GM03348 (cell line): ENCODE measurements around the gene LRRC7.
A peak's percentile ranks its signal among the peaks of the same experiment; 100 is the strongest.
"Not testable (repeated sequence)": the region's sequence is repeated elsewhere in the genome, so short reads cannot be mapped to it uniquely, and the experiment has no call there.

Experiments used
- DNase-seq: peaks from one replicate; pipeline ENCODE4 v3.0.0; 2012; ENCODE audit warnings: low spot score

LRRC7 gene

DNA sequence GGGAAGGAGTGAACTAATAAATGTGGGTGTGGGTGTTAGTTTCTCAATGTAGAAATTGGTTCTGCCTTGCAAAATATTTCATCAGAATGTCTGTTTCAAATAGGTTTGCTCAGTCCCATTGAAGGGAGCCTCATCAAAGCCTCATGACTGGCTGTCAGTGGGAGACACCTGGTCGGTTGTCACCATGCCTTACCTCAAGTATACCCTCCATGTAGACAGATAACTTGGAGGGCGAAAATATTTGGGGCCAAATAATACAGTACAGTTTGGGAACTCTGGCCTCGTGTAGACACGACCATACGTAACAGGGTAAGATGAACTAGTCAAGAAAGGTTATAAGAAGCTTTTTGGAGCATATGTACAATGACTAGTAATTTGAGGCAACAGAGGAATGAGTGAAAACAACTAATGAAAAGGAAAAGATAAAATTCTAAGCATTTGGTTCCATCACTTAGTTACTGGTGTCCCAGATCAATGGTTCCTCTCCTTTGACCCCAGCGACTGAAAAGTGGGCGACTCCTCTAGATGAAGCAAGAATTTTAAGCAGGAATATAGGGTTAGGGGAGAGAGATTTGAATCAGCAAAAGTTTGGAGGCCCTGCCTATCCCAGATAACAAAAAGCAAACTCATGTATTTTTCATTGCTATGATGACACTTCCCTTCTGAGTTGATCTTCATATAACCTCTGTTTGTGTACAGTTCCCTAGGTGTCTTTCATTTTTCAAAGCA lies 473.8 kb downstream of the LRRC7 start:
- DNase-seq: no peak

DNA sequence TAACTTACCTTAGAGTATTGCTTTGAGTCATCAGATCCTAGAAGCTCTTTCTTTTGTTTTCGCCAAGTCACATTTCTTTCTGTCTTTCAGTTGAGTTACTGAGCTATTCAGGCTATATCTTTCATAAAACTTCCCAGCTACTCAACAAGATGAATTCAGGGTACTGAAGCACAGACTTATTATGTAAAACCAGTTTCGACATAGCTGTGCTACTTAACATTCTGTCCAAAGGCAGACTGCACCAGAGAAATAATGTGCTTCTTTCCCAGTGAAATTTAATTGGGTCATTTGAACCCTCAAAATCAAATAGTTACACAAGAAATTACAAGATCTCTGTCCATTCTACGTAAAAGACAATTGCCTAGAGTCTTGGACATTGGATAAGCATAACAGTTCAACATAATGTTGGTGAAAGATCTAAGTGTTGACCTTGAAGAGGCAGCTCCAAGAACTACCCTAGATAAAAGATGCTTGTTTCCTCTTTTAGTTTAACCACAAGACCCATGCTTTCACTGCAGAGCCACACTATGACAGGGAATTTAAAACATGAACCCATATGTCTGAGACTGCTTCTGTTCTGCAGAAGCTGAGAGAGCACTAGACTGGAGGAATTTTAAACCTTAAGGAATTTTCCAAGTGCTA lies 474.5 kb downstream of the LRRC7 start:
- DNase-seq: peak; percentile 5

GRCh38 chr1:70043804-70044203 lies 476.1 kb downstream of the LRRC7 start:
- DNase-seq: peak; percentile 23

DNA sequence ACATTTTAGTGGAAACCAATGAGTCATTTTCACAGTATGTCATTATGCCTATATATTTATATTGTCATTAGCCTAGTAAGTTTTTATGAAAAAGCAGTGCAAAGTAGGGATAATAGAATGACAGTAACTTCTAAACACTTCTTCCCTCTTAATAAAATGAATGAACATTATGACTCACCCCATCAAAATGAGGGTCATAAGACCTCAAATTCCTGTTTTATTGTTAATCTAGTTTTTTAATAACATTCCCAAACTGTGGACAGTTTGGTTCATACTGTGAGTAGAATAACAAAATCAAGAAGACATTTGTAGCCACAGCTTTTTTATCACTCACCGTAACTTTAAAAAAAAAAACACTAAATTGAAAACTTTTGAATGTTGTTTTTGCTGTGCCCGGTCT lies 477.1 kb downstream of the LRRC7 start:
- peak; percentile 68 for DNase-seq

DNA sequence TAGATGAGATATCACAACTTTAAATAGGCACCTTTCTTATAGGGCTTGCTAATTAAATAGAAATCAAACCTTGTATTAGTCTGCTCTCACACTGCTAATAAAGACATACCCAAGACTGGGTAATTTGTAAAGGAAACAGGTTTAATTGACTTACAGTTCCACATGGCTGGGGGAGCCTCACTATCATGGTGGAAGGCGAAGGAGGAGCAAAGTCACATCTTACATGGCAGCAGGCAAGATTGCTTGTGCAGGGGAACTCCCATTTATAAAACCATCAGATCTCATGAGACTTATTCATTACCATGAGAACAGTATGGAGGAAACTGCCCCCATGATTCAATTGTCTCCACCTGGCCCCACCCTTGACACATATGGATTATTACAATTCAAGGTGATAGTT lies 477.9 kb downstream of the LRRC7 start:
- DNase-seq: not testable (repeated sequence)

- DNase-seq: no peak
Measured at GRCh38 chr1:70048336-70049094, 480.8 kb downstream of the LRRC7 start.

- no peak for DNase-seq
Measured at GRCh38 chr1:70051926-70052325, 484.2 kb downstream of the LRRC7 start.

DNA sequence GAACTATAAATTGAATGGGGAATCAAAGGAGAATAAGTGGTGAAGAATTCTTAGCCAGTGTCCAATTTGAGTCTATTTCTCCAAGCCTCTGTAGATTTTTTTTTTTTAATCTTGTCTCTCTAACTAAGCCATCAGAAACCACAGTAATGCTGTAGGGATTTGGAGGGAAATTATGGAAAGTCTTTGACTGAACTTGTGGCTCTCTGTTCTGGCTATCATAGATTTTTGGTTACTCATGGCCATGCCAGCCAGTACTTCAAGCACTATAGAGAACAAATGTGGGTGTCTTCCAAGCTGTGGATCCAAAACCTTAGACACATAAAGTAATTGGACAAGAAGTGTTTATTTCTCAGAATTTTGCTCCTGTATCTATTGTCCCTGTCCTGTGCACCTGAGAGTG lies 489.8 kb downstream of the LRRC7 start:
- no peak for DNase-seq

DNA sequence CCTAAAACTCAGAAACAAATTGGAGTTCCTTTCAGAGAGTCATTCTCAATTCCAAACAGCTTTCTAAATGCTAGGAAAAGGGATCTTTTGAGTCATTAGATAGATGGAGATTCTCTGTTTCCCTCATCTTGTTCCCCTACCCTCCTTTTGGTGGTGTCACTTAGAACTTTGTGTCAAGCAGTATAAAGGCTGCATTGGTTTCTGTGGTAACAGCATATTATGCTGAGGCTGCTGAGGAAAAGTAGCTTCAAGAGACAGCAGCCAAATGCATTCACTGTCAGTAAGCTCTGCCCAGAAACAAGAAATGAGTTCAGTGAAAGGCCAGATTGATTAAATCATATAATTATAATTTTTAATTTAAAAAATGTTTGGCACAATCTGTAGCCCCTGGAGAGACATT lies 493.5 kb downstream of the LRRC7 start:
- DNase-seq: no peak

DNA sequence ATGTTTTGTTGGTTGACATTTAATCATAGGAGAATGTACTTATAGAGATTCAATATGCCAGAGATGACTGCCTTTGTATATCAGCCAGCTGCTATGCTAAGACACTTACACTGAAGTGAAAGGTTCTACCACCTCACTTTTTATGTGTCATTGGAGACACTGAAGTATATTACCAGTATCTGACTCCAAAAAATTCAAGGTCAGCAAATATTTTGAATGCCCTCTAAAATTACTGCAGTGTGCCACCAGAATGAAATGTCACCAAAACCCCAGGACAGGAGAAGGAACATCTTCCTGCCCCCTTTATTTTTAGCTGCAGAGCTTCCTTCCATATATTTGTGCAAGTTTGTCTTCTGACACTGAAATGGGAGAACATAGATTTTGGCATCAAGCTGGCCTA lies 496.1 kb downstream of the LRRC7 start:
- DNase-seq: no peak

DNA sequence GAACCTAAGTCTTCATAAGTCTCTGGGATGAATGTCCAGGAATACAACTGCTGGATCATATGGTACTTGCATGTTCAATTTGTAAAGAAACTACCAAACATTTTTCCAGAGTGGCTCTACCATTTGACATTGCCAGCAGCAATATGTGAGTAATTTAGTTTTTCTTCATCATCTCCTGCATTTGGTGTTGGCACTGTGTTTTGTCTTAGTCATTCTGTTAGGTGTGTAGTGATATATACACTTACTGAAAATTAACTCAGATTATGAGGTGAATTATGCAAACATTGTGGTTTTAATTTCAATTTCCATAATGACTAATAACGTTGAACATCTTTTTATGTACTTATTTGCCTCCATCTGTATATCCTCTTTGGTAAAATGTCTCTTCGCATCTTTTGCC lies 499.0 kb downstream of the LRRC7 start:
- DNase-seq: no peak

DNA sequence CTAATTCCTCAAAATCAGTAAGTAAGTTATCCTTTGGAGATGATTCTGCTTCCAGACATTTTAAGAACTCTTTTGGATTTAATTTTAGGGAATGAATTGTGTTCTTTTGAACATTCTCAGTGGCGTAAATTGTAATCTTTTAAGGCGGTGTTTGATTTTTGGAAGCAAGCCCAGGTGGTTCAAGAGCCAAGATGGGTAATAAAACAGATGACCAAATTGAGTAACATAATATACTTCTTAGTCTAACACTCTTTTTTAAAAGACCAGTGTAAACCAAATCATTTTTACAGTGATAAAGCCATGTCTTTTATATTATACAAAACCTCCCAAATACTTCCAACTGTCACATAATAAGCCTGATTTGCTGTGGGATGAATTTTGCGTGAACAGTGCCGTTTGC lies 503.9 kb downstream of the LRRC7 start:
- peak; percentile 31 for DNase-seq

GRCh38 chr1:70072231-70072751 lies 504.6 kb downstream of the LRRC7 start:
- DNase-seq: peak; percentile 37

- no peak for DNase-seq
Measured at GRCh38 chr1:70075761-70076160, 508.0 kb downstream of the LRRC7 start.

- no peak for DNase-seq
Measured at GRCh38 chr1:70077066-70077465, 509.3 kb downstream of the LRRC7 start.

GRCh38 chr1:70079546-70079945 lies 511.8 kb downstream of the LRRC7 start:
- no peak for DNase-seq

DNA sequence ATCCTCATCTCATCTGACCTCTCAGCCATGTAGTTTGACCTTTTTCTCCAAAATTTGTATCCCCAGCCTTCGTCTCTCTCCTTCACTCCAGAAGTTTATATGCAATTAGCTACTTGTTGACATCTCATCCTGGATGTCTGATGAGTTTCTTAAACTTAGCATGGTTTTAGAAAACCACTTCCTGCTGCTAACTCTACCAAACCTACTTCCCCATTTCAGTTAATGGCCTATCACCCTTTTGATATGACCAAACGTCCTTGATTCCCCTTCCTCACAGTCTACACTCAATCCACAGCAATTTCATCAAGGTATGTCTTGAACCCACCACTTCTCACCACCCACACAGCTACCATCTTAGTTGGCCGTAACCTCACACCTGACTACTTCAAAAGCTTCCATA lies 515.8 kb downstream of the LRRC7 start:
- no peak for DNase-seq

DNA sequence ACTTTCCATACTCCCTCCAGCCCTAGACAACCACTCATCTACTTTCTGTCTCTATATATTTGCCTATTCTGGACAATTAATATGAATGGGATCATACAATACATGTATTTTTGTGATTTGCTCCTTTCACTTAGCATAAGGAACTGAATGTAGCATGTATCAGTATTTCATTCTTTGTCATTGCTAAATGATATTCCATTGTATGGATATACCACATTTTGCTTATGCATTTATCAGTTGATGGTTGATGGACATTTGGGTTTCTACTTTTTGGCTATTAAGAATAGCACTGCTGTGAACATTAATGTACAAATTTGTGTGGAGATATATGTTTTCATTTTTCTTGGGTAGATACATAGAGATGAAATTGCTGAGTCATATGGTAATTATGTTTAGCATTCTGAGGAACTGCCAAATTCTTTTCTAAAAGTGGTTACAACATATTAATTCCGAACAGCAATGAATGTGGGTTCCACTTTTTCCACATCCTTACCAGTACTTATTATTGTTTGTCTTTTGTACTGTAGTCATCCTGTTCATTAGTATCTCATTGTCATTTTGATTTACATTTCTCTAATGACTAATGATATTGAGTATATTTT lies 516.7 kb downstream of the LRRC7 start:
- no peak for DNase-seq

DNA sequence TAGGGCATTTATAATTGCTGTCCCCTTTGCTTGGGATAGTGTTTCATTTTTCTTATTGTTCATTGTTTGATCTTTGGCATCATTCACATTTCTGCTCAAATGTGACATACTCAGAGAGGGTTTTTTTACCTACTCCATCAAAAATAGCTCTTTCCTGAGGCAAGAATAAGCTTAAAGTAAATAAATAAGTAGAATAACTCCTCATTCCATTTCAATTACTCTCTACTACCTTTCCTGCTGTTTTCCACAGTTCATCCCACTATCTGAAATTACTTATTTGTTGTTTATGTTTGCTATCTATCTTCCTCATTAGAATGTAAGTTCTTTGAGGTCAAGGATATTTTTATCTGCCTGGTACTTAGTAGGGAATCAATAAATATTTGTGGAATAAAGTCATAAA lies 517.8 kb downstream of the LRRC7 start:
- DNase-seq: no peak

- DNase-seq: no peak
Measured at GRCh38 chr1:70086897-70087296, 519.2 kb downstream of the LRRC7 start.

DNA sequence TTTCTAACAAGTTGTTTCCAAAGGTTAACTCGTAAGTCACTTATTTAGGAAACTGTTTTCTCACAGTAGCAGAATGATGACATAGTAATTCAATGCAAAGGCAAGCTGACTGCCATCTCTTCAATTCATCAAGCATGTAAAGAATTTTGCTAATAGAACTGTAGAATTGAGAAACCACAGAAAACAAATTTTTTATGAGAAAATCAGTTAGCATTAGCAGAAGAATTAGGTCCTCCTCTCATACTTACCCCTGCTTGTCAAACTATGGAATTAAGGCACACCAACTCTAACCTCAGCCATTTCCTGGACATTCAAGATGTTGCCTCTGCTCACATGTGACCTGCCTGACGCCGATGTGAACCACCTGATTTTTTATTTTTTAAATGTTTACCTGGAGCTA lies 522.4 kb downstream of the LRRC7 start:
- DNase-seq: no peak

DNA sequence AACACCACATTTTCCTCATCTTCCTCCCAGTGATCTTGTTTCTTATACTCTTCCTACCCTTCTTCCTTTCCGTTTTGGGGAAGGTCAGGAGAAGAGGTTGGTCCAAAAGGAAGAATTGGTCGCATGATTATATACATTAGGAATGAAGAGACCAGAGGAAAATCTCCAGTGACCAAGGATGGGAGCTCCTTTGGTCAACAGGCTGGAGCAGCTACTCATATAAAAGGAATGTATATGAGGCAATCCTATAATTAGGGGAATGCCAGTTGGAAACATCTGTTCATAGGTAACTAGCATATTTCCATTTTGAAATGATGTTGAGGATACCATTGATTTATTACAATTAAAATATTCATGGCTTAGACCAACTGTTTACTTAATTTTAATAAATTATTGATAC lies 523.2 kb downstream of the LRRC7 start:
- peak; percentile 57 for DNase-seq

DNA sequence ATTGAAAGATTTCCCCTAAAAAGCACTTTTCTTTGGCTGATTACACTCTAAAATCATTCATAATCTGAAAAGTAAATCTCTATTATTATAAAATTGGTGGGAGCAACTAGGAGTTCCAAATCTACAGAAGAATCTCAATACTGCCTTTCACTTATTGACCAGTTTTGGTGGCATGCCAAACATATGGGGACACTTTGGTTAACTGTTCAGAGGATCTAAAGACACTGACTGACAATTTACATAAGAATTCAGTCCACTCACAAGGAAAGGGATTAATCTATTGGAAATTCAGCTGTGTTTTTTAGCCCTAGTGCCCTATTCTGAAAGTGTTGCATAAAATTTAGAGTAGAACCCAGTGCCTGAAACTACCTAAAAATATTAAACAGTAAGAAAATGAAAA lies 524.1 kb downstream of the LRRC7 start:
- DNase-seq: no peak
